Sigmoid colon (tissue), 7 donors: Measurements from ENCODE around the gene TTC27. TPM values are rescaled to one million over a fixed set of nuclear protein-coding genes. Genes with fewer than 3 reads are reported as not detected.
"Not testable (repeated sequence)": the region's sequence is repeated elsewhere in the genome, so short reads cannot be mapped to it uniquely, and the experiment has no call there.

Experiments
- DNase-seq: peaks from one replicate; pipeline ENCODE4 v3.0.0-alpha.2; 2019
- H3K27ac ChIP-seq, 4 donors: fragments of 200-600 bp; sonication (generic); one replicate each; pipeline ENCODE4 v1.5.1; 2016 to 2019; ENCODE audit warnings: mild to moderate bottlenecking in 1 of 4
- H3K27me3 ChIP-seq, 3 donors: fragments of 200-600 bp; sonication (generic); one replicate each; pipeline ENCODE4 v1.5.1; 2019; ENCODE audit warnings: mild to moderate bottlenecking in 1 of 3
- H3K36me3 ChIP-seq, 4 donors: fragments of 200-600 bp; sonication (generic); one replicate each; pipeline ENCODE4 v1.5.1; 2016 to 2019
- H3K4me1 ChIP-seq, 4 donors: fragments of 200-600 bp; sonication (generic); one replicate each; pipeline ENCODE4 v1.5.1; 2017 to 2019
- H3K4me3 ChIP-seq, 4 donors: fragments of 200-600 bp; sonication (generic); one replicate each; pipeline ENCODE4 v1.5.1; 2017 to 2019; ENCODE audit warnings: mild to moderate bottlenecking in 2 of 4, moderate library complexity in 1 of 4
- H3K9me3 ChIP-seq, 4 donors: fragments of 200-600 bp in 3 of 4; sonication (generic) in 3 of 4; one replicate each; pipeline versions ENCODE4 v1.5.1 to v1.6.1; 2013 to 2019
- CTCF ChIP-seq, 4 experiments: fragments of 450-650 bp in 3 of 4; fragments of 200-600 bp in 1 of 4; IDR thresholded peaks; one replicate each; pipeline ENCODE4 v1.5.1; 2016 to 2019; ENCODE audit warnings: antibody characterized with exemption in 4 of 4, mild to moderate bottlenecking in 3 of 4, moderate library complexity in 2 of 4
- EP300 ChIP-seq, 4 donors: sonication (generic); formaldehyde crosslinking; IDR thresholded peaks; one replicate each; pipeline ENCODE4 v1.6.1; 2017; ENCODE audit warnings: antibody characterized with exemption in 4 of 4
- POLR2A ChIP-seq, 2 donors: fragments of 450-650 bp; IDR thresholded peaks; one replicate each; pipeline ENCODE4 v1.6.1; 2016; ENCODE audit warnings: antibody characterized with exemption in 2 of 2, mild to moderate bottlenecking in 2 of 2, moderate library complexity in 2 of 2
- POLR2AphosphoS5 ChIP-seq, 4 donors: sonication (generic); formaldehyde crosslinking; IDR thresholded peaks; one replicate each; pipeline ENCODE4 v1.6.1; 2017; ENCODE audit warnings: antibody characterized with exemption in 4 of 4
- WGBS, 2 donors: extraction: QIAGEN DNeasy Blood & Tissue Kit; methylation state at CpG; one replicate each; pipeline ENCODE4 v1.1.7; 2013; 5-methylcytosine and 5-hydroxymethylcytosine counted together
- intact Hi-C: fragments of 100-400 bp; cut with DNase I; formaldehyde crosslinking; loops from one replicate; pipeline ENCODE4 v1.15.1; 2023
- polyA plus RNA-seq, 3 donors: library from polyadenylated mRNA; stranded (reverse); fragments of 200-250 nt; gene quantifications; one replicate each; pipeline ENCODE4 v1.2.3, GENCODE V29; 2013
- total RNA-seq, 4 donors: library from RNA; depleted of rRNA; stranded (reverse); fragments of >200 nt; gene quantifications; one replicate each; pipeline ENCODE4 v1.1.0, GENCODE V29; 2016
- donor health status: healthy with polysubstance abuse.
- donor health status: Bipolar disorder and iron deficiency.
- donor health status: healthy.

Gene TTC27
- total and polyA plus RNA-seq, 7 donors, result 3.0 to 22.5 (median 14.1) TPM

- H3K4me3 ChIP-seq, result no peak overlapping the region
- intact Hi-C loops, result no loop called here
- peaks cover 0 to 7% (median 3%) of the 10 kb centered on the region in 4 donors for H3K4me1 ChIP-seq
- no peak for TF ChIP-seq CTCF (IDR thresholded peaks at IDR 0.05)
- TF ChIP-seq POLR2AphosphoS5 (IDR thresholded peaks at IDR 0.05), result no peak
- TF ChIP-seq EP300 (IDR thresholded peaks at IDR 0.05), result no peak
- no peak for TF ChIP-seq POLR2A (IDR thresholded peaks at IDR 0.05)
- no peak for DNase-seq
- H3K27me3 ChIP-seq, result no peaks in the 10 kb centered on the region
- no peak overlapping the region for H3K27ac ChIP-seq
- H3K36me3 ChIP-seq, result peaks cover 0 to 3% (median 0%) of the 10 kb centered on the region in 4 donors
- no peaks in the 10 kb centered on the region for H3K9me3 ChIP-seq
These were observed 123.0 kb downstream of the TTC27 start for GRCh38 chr2:32750880-32751279.

- Histone ChIP-seq H3K9me3 (no peaks in the 10 kb centered on the region), H3K36me3 (peaks cover 0 to 3% (median 0%) of the 10 kb centered on the region in 4 donors), H3K27me3 (no peaks in the 10 kb centered on the region), H3K4me1 (peaks cover 0 to 7% (median 3%) of the 10 kb centered on the region in 4 donors), H3K27ac (no peak overlapping the region), H3K4me3 (no peak overlapping the region)
- WGBS, 2 donors, result 86 to 90% methylated on average over 2 of the region's 2 CpGs
- no peak for TF ChIP-seq CTCF (IDR thresholded peaks at IDR 0.05)
- TF ChIP-seq EP300 (IDR thresholded peaks at IDR 0.05), result no peak
- TF ChIP-seq POLR2A (IDR thresholded peaks at IDR 0.05), result no peak
- TF ChIP-seq POLR2AphosphoS5 (IDR thresholded peaks at IDR 0.05), result no peak
- DNase-seq, result no peak
- intact Hi-C loops, result no loop called here
These were observed 124.4 kb downstream of the TTC27 start for GRCh38 chr2:32752205-32752604.

- no peaks in the 10 kb centered on the region for H3K9me3 ChIP-seq
- intact Hi-C loops, result no loop called here
- 97 to 98% methylated on average over 5 of the region's 5 CpGs for WGBS, 2 donors
- peaks cover 0 to 3% (median 0%) of the 10 kb centered on the region in 4 donors for H3K36me3 ChIP-seq
- peaks cover 0 to 7% (median 3%) of the 10 kb centered on the region in 4 donors for H3K4me1 ChIP-seq
- no peak for TF ChIP-seq EP300 (IDR thresholded peaks at IDR 0.05)
- no peak for TF ChIP-seq POLR2AphosphoS5 (IDR thresholded peaks at IDR 0.05)
- TF ChIP-seq CTCF (IDR thresholded peaks at IDR 0.05), result no peak
- no peak for TF ChIP-seq POLR2A (IDR thresholded peaks at IDR 0.05)
- H3K4me3 ChIP-seq, result no peak overlapping the region
- DNase-seq, result no peak
- H3K27ac ChIP-seq, result no peak overlapping the region
- no peaks in the 10 kb centered on the region for H3K27me3 ChIP-seq
These were observed 125.1 kb downstream of the TTC27 start for GRCh38 chr2:32752952-32753351.

- H3K27me3 ChIP-seq, DNase-seq, H3K4me1 ChIP-seq, H3K9me3 ChIP-seq, H3K4me3 ChIP-seq, H3K27ac ChIP-seq, intact Hi-C loops: not testable (repeated sequence)
- peaks cover 0 to 19% (median 2%) of the 10 kb centered on the region in 4 donors for H3K36me3 ChIP-seq
- WGBS, 2 donors, result 85 to 88% methylated on average over 29 to 31 of the region's 31 CpGs
These were observed 126.8 kb downstream of the TTC27 start for GRCh38 chr2:32754676-32755075.

- Histone ChIP-seq H3K27ac (no peak overlapping the region), H3K27me3 (no peaks in the 10 kb centered on the region), H3K4me3 (no peak overlapping the region), H3K36me3 (peaks cover 0 to 26% (median 2%) of the 10 kb centered on the region in 4 donors), H3K4me1 (peaks cover 0 to 7% (median 3%) of the 10 kb centered on the region in 4 donors), H3K9me3 (no peaks in the 10 kb centered on the region)
- intact Hi-C loops, result no loop called here
- TF ChIP-seq POLR2A (IDR thresholded peaks at IDR 0.05) (no peak), EP300 (IDR thresholded peaks at IDR 0.05) (no peak), POLR2AphosphoS5 (IDR thresholded peaks at IDR 0.05) (no peak), CTCF (IDR thresholded peaks at IDR 0.05) (no peak)
- WGBS, 2 donors, result 92 to 97% methylated on average over 1 of the region's 1 CpG
- DNase-seq, result no peak
These were observed 127.8 kb downstream of the TTC27 start for GRCh38 chr2:32755666-32756065.
